Measurements from ENCODE around the gene SLC6A7.

- TF ChIP-seq EZH2 (IDR thresholded peaks at IDR 0.05; ENCODE audit: borderline replicate concordance, low read depth, low read length, poor library complexity, severe bottlenecking), result no peak
- no peak for TF ChIP-seq CTCF (conservative IDR thresholded peaks at IDR 0.05; ENCODE audit: low read depth, low read length)
Observed at GRCh38 chr5:150235500-150235854, 45.6 kb downstream of the SLC6A7 start.
